GM15510 (cell line): Measurements from ENCODE around the gene CLEC1B.

Source experiments
- POLR2A ChIP-seq: IDR thresholded peaks from 3 replicates; pipeline ENCODE4 v1.6.1; 2011; ENCODE audit warnings: borderline replicate concordance; ENCODE audit not compliant: insufficient read length; ENCODE audit errors: extremely low read depth

Gene CLEC1B

DNA sequence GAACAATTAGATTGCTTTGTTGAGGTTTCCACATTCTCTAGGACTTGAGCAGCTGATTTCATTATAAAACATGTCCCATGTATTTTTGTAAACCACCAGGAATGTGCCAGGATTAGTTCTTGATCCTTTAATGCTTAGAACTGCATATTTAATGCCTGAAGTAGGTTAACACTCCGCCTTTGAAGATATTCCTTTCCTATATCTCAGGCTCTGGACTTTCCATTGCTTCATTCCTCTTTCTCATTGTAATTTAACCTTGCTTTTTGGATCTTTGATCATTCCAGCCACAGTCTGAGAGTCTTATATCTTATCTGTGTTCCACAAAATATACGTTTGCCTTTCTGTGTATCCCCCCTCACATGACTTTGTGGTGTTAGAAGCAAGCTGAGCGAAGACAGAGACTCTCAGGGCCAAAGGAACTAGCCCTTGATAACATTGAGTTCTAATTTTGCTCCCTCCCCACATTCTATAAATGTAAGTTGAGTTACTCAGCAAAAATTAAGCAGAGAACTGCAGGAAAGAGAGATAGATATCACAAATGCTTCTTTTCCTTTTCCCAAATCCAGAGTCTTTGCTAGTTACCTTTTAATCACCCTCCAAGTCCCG, 2.4 kb upstream of the CLEC1B start:
- no peak for TF ChIP-seq POLR2A

DNA sequence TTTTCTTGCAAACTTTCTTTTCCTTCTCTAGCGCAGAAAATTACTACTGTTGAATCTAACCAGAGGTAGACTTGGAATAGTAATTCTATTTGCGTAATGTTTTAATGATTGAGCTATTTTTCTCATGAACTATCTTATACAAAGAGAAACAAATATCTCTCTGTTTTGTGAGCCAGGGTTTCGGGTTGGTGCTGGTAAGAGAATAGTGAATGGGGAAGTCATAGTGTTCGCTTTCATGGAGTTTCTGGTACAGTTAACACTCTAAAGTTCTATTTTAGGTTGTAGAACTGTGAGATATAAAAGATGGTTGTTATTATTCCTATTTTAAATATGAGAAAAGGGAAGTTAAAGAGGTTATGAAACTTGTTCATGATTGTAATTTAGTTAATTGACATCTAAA, 6.6 kb downstream of the CLEC1B start:
- TF ChIP-seq POLR2A, result no peak

DNA sequence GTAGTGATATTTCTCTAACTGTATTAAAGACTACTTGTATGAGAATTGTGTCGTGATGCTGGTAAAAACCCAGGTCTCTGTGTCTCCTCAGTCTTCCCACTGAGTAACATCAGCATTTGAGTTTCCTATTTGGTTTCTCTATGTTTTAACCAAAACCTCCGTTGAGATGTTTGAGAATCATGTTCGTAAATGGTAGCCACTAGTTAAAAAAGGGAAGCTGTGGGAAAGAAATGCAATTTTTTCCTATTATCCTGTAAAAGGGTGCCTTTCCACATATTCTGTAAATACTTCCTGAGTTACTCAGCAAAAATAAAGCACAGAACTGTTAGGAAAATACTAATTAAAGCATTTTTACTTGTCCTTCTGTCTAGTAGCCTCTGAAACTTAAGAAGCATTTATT, 7.0 kb downstream of the CLEC1B start:
- no peak for TF ChIP-seq POLR2A

DNA sequence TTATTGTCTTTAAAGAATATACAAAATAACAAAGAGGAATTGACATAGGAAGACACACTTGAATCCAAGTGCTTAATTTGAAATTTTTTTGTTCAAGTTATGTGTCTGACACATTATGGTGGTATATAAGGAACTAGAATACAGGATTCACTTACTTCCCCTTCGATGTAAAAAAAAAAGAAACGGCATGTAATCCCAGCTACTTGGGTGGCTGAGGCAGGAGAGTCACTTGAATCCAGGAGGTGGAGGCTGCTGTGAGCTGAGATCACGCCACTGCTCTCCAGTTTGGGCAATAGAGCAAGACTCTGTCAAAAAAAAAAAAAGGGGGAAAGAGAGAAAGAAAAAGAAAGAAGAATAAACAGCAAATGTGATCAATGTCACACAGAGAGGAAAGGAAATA, 18.8 kb downstream of the CLEC1B start:
- no peak for TF ChIP-seq POLR2A

DNA sequence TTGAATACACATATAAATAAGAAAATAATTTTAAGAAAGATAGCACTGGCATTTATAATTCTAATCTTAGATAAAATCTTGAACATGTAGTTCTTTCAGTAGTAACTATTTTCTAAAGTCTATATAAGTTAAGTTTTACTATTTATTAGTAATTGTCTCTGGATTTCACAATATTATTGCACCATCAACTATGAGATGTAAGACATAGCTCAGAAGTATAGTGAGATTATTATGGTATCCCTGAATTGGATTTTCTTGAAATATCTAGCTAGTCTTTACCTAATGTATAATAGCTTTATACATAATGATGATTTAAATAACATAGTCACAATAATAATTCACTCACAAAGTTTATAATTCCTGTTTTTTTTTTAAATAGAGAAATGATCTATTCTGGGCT, 21.0 kb downstream of the CLEC1B start:
- TF ChIP-seq POLR2A, result no peak

DNA sequence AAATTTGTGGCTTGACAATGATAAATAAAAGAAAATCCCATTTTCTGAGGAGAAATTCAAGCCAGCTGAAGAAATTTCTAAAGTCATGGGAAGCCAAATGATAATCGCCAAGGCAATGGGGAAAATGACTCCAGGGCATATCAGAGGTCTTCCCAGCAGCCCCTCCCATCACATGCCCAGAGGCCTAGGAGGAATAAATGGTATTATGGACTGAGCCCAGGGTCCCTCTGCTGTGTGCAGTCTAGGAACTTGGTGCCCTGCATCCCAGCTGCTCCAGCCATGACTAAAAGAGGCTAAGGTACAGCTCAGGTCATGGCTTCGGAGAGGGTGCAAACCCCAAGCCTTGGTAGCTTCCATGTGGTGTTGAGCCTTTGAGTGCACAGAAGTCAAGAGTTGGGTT, 23.3 kb downstream of the CLEC1B start:
- TF ChIP-seq POLR2A, result no peak

DNA sequence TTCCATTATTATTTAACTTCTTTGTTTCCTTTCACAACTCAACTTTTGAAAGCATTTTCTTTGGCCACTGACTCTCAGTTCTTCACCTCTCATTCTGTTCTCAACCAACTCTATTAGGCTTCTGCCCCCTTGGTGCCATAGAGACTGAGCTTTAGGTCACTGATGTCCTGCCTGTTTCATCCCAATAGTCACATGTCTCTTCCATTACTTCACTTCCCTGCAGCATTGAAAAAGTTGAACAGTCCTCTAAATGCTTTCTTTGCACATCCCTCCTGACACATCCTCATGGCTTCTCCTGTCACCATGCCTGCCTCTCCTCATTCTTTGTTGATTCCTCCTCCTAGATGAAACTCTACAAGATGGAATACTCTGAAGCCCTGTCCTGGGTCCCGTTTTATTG, 25.0 kb downstream of the CLEC1B start:
- TF ChIP-seq POLR2A, result no peak

DNA sequence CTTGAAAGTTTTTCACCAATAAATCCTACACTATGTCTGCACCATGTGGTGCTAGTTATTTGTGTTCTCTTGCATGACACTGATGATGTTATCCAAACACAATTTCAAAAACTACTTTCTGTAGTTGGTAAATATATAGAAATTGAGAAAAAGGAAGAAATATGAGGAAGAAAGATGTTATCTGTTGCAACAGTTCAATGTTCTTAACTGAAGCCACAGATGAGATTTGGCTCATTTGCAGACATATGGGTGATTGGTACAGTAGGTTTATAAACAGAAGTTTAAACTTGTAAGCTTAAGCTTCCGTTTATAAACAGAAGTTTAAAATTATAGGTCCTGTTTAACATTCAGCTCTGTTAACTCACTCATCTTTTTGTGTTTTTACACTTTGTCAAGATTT, 27.7 kb downstream of the CLEC1B start, which contains the start of gene CLEC12A:
Gene CLEC12A (plus strand): TSS at position 229 of the 400 bp plus-strand sequence. CDS start 188 bp downstream, outside the sequence.
- TF ChIP-seq POLR2A, result no peak

DNA sequence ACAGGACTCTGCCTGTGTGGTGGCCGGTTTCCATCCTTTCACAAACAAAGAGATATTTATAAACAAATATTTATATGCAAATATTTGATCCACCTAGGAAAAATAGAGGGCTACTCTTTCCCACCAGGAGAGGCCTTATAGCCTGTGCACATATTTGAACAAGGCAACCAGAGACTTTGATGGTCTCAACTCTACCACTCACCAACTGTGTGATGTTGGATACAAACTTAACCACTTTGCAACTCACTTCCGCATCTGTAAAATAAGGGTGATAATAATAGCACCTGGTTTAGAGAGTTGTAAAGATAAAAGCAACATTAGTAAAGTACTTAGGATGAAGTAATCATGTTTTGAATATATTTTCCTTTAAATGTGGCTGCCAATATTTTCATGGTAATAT, 29.2 kb downstream of the CLEC1B start:
- no peak for TF ChIP-seq POLR2A

DNA sequence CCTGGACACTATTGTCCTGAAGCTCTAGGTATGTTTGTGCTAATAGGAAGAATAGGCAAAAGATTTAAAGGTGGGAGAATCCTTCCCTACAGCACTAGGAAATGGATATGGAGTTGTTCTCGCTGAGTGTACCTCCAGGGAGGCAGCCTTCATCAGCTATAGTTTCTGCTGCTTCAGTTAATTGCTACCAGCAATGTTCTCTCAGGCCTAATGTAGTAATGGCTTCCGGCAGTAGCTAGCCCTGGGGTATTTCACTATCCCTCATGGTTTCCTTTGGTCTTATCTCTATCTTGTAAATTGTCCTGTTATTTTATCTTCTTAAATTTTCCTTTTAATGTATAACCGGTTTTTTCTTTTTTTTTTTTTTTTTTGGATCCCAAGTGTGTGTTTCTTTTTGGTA, 37.0 kb downstream of the CLEC1B start:
- no peak for TF ChIP-seq POLR2A

DNA sequence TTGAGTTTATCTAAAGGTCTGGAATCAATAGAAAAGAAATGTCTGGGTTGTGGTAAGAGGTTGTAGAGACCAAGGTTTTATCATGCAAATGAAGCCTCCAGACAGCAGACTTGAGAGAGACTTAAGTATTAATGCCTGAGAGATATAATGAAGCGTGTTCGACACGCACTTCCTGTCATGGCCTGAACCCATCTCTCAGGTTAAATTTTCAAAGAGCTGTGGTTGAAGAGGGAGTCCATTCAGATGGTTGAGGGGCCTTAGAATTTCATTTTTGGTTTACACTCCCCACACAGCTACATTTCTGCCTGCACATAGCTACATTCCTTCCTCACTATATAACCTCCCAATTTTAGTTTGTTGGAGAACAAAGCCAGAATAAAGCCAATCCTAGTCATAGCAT, 37.8 kb downstream of the CLEC1B start:
- TF ChIP-seq POLR2A, result no peak

DNA sequence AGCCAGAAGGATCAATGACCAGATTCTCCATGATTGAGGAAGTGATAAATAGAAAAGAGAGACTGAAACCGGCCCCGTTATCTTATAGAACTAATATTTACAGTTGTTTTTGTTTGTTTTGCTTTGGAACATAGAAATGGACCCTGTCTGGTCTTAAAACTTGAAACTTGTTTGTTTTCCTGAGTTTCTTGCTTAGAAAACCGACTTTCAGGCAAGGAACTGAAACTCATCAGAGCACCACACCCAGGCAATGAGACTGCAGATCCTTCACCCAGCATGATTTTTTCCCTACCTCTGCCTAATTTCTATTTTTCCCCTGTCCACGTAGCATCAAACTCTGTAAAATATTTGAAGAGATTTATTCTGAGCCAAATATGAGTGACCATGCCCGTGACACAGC, 38.3 kb downstream of the CLEC1B start:
- no peak for TF ChIP-seq POLR2A

DNA sequence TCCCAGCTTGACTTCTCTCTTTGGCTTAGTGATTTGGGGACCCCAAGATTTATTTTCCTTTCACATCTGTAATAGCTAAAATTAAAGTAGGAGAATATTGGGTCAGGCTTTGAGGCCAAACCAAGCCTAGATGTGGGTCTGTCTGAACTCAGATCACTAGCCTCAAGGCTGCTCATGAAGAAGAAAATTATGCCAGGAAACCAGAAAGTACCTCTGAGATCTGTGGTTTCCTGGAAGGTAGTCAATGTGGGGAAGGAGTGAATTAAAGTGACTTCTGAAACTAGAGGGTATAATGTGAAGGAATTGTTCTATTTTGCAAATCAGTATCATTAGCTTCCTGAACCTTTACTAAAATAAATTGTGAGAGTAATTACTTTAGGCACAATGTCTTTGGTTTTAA, 41.1 kb downstream of the CLEC1B start:
- TF ChIP-seq POLR2A, result no peak

DNA sequence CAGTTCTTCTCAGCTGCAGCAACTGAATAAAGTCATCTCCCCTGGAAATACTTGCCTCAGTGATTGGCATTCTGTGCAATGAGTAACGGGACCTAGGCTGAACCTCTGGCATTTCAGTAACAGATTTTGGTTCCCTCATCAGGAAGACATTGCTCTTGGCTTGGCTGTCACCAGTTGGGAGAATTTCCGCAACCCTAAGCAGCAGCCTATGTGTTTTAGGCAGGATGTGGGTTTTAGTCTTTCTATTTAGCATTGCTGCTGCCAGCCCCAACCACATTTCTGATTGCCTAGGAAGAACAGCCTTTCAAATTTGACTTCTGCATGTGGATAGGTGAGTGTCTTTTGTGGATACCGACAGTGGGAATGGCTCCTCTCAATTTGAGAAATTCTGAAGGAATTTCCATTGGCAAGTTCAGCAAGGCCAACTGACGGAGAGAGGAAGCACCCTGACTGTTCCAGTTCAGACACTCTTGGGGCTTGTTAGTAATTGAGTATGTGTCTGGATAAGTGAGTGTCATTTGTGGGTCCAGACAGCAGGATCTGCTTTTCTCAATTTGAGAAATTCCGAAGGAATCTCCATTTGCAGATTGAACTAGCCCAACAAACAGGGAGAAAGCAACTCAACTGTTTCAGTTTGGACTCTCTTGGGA, 47.8 kb downstream of the CLEC1B start:
- no peak for TF ChIP-seq POLR2A

DNA sequence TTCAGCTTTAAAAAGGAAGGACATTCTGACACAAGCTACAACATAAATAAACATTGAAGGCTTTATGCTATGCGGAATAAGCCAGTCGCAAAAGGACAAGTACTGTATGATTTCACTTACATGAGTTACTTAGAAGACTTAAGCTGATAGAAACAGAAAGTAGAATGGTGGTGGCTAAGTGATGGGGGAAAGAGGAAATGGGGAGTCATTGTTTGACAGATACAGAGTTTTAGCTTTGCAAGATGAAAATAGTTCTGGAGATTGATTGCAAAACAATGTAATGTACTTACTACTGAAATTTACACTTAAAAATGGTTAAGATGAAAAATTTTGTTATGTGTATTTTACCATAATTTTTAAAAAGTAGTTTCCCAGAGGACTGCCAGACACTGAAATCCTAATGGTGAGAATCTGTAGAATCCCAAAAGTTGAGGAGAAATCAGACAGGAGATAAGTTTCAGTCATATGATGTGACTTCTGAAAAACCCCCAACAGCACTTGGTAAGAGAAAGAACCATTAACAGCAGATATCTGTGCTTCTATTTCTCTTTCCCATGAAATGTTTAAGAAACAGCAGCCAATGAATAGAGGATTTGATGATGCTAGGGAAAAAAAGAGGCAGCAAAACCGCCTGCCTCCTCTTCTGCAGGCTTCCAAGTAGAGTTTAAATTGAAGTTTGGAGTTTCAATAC, 50.2 kb downstream of the CLEC1B start:
- TF ChIP-seq POLR2A, result no peak

DNA sequence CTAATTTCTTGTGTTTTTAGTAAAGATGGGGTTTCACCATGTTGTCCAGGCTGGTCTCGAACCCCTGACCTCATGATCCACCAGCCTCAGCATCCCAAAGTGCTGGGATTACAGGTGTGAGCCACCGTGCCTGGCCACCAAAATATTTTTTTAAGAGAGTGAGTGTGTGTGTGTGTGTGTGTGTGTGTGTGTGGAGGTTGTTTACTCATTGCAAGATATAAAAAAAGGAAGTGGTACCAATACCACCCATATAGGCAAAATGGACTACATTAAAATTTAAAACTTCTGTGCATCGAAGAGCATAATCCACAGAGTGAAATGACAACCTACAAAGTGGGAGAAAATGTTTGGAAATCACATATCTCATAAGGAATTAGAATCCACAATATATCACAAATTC, 51.2 kb downstream of the CLEC1B start:
- TF ChIP-seq POLR2A, result no peak
